H9 (cell line): ENCODE data around the gene MICAL3. TPM values are rescaled to one million over a fixed set of nuclear protein-coding genes. Genes with fewer than 3 reads are reported as not detected.

Experiments
- DNase-seq: peaks from one replicate; pipeline ENCODE4 v3.0.0-alpha.2; 2017
- H2AFZ ChIP-seq: one replicate; pipeline ENCODE4 v1.6.1; 2013; ENCODE audit warnings: mild to moderate bottlenecking, low read length, control low read depth, moderate library complexity
- H2AK5ac ChIP-seq: 2 replicates; pipeline ENCODE4 v1.6.1; 2013; ENCODE audit warnings: low read length, control low read depth, mixed read lengths; ENCODE audit not compliant: insufficient read length
- H2BK120ac ChIP-seq: one replicate; pipeline ENCODE4 v1.6.1; 2013; ENCODE audit warnings: low read depth, mild to moderate bottlenecking, low read length, control low read depth, inconsistent platforms; ENCODE audit not compliant: poor library complexity, severe bottlenecking
- H2BK12ac ChIP-seq: 2 replicates; pipeline ENCODE4 v1.6.1; 2013; ENCODE audit warnings: low read length, control low read depth, mixed read lengths, low read depth; ENCODE audit not compliant: insufficient read length
- H2BK15ac ChIP-seq: 2 replicates; pipeline ENCODE4 v1.6.1; 2013; ENCODE audit warnings: low read depth, low read length, control low read depth
- H2BK20ac ChIP-seq: one replicate; pipeline ENCODE4 v1.6.1; 2013; ENCODE audit warnings: low read depth, mild to moderate bottlenecking, low read length, control low read depth, inconsistent platforms; ENCODE audit not compliant: poor library complexity, severe bottlenecking
- H2BK5ac ChIP-seq: 2 replicates; pipeline ENCODE4 v1.6.1; 2013; ENCODE audit warnings: low read length, control low read depth, mixed read lengths; ENCODE audit not compliant: insufficient read length
- H3K14ac ChIP-seq: 2 replicates; pipeline ENCODE4 v1.6.1; 2013; ENCODE audit warnings: low read length, control low read depth; ENCODE audit not compliant: insufficient read depth
- H3K18ac ChIP-seq: 2 replicates; pipeline ENCODE4 v1.6.1; 2013; ENCODE audit warnings: low read depth, mild to moderate bottlenecking, mixed read lengths, low read length, control low read depth; ENCODE audit not compliant: insufficient read length
- H3K23ac ChIP-seq: 2 replicates; pipeline ENCODE4 v1.6.1; 2013; ENCODE audit warnings: low read length, control low read depth, mixed read lengths, low read depth; ENCODE audit not compliant: insufficient read length
- H3K23me2 ChIP-seq: 2 replicates; pipeline ENCODE4 v1.6.1; 2013; ENCODE audit warnings: low read depth, mild to moderate bottlenecking, mixed read lengths, low read length, control low read depth; ENCODE audit not compliant: insufficient read length, poor library complexity, severe bottlenecking
- H3K27ac ChIP-seq: 2 replicates; pipeline ENCODE4 v1.5.1; 2013; ENCODE audit warnings: low read length, control low read depth, mixed read lengths, low read depth; ENCODE audit not compliant: insufficient read length
- H3K27me3 ChIP-seq: 2 replicates; pipeline ENCODE4 v1.6.1; 2013; ENCODE audit warnings: low read length, control low read depth, inconsistent platforms; ENCODE audit not compliant: insufficient read depth
- H3K4ac ChIP-seq: 2 replicates; pipeline ENCODE4 v1.6.1; 2013; ENCODE audit warnings: low read depth, mild to moderate bottlenecking, control low read depth, inconsistent platforms, low read length, moderate library complexity
- H3K4me1 ChIP-seq: 2 replicates; pipeline ENCODE4 v1.6.1; 2013; ENCODE audit warnings: low read length, control low read depth, inconsistent platforms; ENCODE audit not compliant: insufficient read depth
- H3K4me2 ChIP-seq: 2 replicates; pipeline ENCODE4 v1.6.1; 2013; ENCODE audit warnings: low read length, control low read depth, mixed read lengths; ENCODE audit not compliant: insufficient read length, insufficient read depth
- H3K56ac ChIP-seq: 2 replicates; pipeline ENCODE4 v1.6.1; 2013; ENCODE audit warnings: low read depth, mild to moderate bottlenecking, mixed read lengths, low read length, control low read depth; ENCODE audit not compliant: insufficient read length
- H3K79me1 ChIP-seq: 2 replicates; pipeline ENCODE4 v1.6.1; 2013; ENCODE audit warnings: low read depth, mild to moderate bottlenecking, moderate library complexity, low read length, control low read depth, inconsistent platforms; ENCODE audit not compliant: insufficient read depth, poor library complexity, severe bottlenecking
- H3K79me2 ChIP-seq: 2 replicates; pipeline ENCODE4 v1.6.1; 2013; ENCODE audit warnings: low read length, control low read depth, inconsistent platforms; ENCODE audit not compliant: insufficient read depth
- H3K9ac ChIP-seq: 2 replicates; pipeline ENCODE4 v1.6.1; 2013; ENCODE audit warnings: low read length, control low read depth, mixed read lengths; ENCODE audit not compliant: insufficient read length; ENCODE audit errors: extremely low read depth
- H3K9me3 ChIP-seq: one replicate; pipeline ENCODE4 v1.6.1; 2013; ENCODE audit warnings: low read depth, low read length, inconsistent platforms; ENCODE audit not compliant: control insufficient read depth
- H3T11ph ChIP-seq: one replicate; pipeline ENCODE4 v1.6.1; 2013; ENCODE audit warnings: mild to moderate bottlenecking, low read length, control low read depth, inconsistent platforms
- H4K20me1 ChIP-seq: one replicate; pipeline ENCODE4 v1.6.1; 2013; ENCODE audit not compliant: control insufficient read depth, insufficient read length, insufficient read depth
- H4K5ac ChIP-seq: 2 replicates; pipeline ENCODE4 v1.6.1; 2013; ENCODE audit warnings: low read depth, mild to moderate bottlenecking, mixed read lengths, low read length, control low read depth; ENCODE audit not compliant: insufficient read length
- H4K8ac ChIP-seq: replicated peaks from 2 replicates; pipeline ENCODE4 v1.6.1; 2013; ENCODE audit warnings: low read length, control low read depth, mixed read lengths, low read depth; ENCODE audit not compliant: insufficient read length
- H4K91ac ChIP-seq: 2 replicates; pipeline ENCODE4 v1.6.1; 2013; ENCODE audit warnings: low read depth, mild to moderate bottlenecking, moderate library complexity, mixed read lengths, low read length, control low read depth; ENCODE audit not compliant: insufficient read length
- H3K27ac Mint-ChIP-seq, 3 experiments: 2 replicates in 2 of 3; 3 replicates in 1 of 3; pipeline ENCODE4 v1.8.0; 2020 to 2021; ENCODE audit warnings: mixed read lengths in 3 of 3, mild to moderate bottlenecking in 1 of 3, moderate library complexity in 1 of 3
- H3K27me3 Mint-ChIP-seq: 2 replicates; pipeline ENCODE4 v1.8.0; 2021; ENCODE audit warnings: low read depth, mild to moderate bottlenecking, moderate library complexity, mixed read lengths
- H3K36me3 Mint-ChIP-seq, 3 experiments: 2 replicates in 2 of 3; 3 replicates in 1 of 3; pipeline ENCODE4 v1.8.0; 2020 to 2021; ENCODE audit warnings: low read depth in 3 of 3, mixed read lengths in 3 of 3; ENCODE audit not compliant: insufficient read depth in 1 of 3
- H3K4me1 Mint-ChIP-seq, 2 experiments: 2 replicates each; pipeline ENCODE4 v1.8.0; 2020; ENCODE audit warnings: mixed read lengths in 2 of 2
- H3K4me3 Mint-ChIP-seq, 2 experiments: 2 replicates in 1 of 2; 3 replicates in 1 of 2; pipeline ENCODE4 v1.8.0; 2020 to 2021; ENCODE audit warnings: mild to moderate bottlenecking in 2 of 2, mixed read lengths in 2 of 2, moderate library complexity in 1 of 2
- H3K9me3 Mint-ChIP-seq, 2 experiments: 2 replicates in 1 of 2; 3 replicates in 1 of 2; pipeline ENCODE4 v1.8.0; 2020; ENCODE audit warnings: mild to moderate bottlenecking in 2 of 2, mixed read lengths in 2 of 2, moderate library complexity in 1 of 2
- WGBS: extraction: QIAGEN DNeasy Blood & Tissue Kit; methylation state at CpG from one replicate; pipeline ENCODE4 v1.1.7; 2013; ENCODE audit warnings: missing lambda C conversion rate, low lambda C conversion rate, mixed read lengths; ENCODE audit not compliant: insufficient read length; ENCODE audit errors: extremely low coverage; 5-methylcytosine and 5-hydroxymethylcytosine counted together
- total RNA-seq: library from RNA; stranded (reverse); gene quantifications from 2 replicates; pipeline ENCODE4 v1.2.1, GENCODE V29; 2021
- TF ChIP-seq, protein P1 (sequence below): fragments of 200-600 bp; sonication (generic); conservative IDR thresholded peaks from 3 replicates; pipeline ENCODE4 v1.8.0; 2021; ENCODE audit warnings: antibody characterized with exemption, mild to moderate bottlenecking

MICAL3 gene
- total RNA-seq, 1 experiment from 2014 or later = 50.2 TPM

DNA sequence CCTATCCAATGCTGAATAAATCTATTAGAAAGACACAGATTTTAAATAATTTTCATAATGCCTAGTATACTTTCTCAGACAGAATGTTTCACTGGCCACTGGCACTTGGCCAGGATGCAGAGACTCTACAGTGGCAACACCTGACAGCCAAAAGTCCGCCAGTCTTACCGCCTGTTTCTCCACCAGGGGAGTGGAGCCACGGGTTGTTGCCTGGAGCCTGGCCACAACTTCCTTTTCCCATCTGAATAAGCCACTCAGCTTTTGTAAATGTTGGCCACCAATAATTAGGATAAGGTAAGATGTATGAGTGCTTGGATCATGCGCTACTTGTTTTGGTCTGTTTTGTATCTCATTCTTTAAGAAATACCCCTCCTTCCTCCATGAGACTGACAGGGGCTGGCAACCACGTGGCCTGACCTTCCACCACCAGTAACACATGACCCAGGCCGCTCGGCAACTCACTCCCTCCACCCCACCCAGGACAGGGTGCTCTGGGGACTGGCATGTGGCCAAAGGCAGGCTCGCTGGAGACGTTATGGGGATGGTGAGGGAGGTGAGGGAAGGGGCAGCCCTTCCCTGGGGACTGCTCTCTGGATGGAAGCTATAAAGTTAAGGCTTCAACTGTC is 157.1 kb downstream of the MICAL3 start:
- Histone ChIP-seq H4K20me1 (no peaks in the 10 kb centered on the region), H3K23ac (no peak overlapping the region), H2AK5ac (no peak overlapping the region), H4K8ac (no peak overlapping the region), H4K5ac (no peak overlapping the region), H3T11ph (no peak overlapping the region), H3K27ac (no peak overlapping the region), H2BK20ac (no peak overlapping the region), H3K79me1 (no peaks in the 10 kb centered on the region), H2BK12ac (no peak overlapping the region), H3K23me2 (no peaks in the 10 kb centered on the region), H2AFZ (no peak overlapping the region), H3K14ac (no peak overlapping the region), H2BK15ac (no peak overlapping the region), H2BK5ac (no peak overlapping the region), H4K91ac (no peak overlapping the region), H3K4me2 (no peak overlapping the region), H3K79me2 (no peaks in the 10 kb centered on the region), H3K18ac (no peak overlapping the region), H3K9ac (no peak overlapping the region), H3K9me3 (no peaks in the 10 kb centered on the region), H2BK120ac (no peak overlapping the region), H3K27me3 (no peaks in the 10 kb centered on the region), H3K4ac (no peak overlapping the region), H3K56ac (no peak overlapping the region), H3K4me1 (no peaks in the 10 kb centered on the region)
- TF ChIP-seq, protein P1, sequence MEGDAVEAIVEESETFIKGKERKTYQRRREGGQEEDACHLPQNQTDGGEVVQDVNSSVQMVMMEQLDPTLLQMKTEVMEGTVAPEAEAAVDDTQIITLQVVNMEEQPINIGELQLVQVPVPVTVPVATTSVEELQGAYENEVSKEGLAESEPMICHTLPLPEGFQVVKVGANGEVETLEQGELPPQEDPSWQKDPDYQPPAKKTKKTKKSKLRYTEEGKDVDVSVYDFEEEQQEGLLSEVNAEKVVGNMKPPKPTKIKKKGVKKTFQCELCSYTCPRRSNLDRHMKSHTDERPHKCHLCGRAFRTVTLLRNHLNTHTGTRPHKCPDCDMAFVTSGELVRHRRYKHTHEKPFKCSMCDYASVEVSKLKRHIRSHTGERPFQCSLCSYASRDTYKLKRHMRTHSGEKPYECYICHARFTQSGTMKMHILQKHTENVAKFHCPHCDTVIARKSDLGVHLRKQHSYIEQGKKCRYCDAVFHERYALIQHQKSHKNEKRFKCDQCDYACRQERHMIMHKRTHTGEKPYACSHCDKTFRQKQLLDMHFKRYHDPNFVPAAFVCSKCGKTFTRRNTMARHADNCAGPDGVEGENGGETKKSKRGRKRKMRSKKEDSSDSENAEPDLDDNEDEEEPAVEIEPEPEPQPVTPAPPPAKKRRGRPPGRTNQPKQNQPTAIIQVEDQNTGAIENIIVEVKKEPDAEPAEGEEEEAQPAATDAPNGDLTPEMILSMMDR = no peak
- H3K36me3 Mint-ChIP-seq = peaks cover 13 to 66% (median 41%) of the 10 kb centered on the region in 3 experiments; a peak in 6 of 7 replicates
- H3K9me3 Mint-ChIP-seq = no peaks in the 10 kb centered on the region
- no peak overlapping the region for H3K4me3 Mint-ChIP-seq
- H3K27ac Mint-ChIP-seq = no peak overlapping the region
- no peak for DNase-seq
- H3K27me3 Mint-ChIP-seq = peaks cover 15% of the 10 kb centered on the region
- H3K4me1 Mint-ChIP-seq = no peaks in the 10 kb centered on the region
- no CpG with 5 or more reads among the region's 9 CpGs for WGBS
